ENCODE results near the gene RANBP17. TPM values are rescaled to one million over a fixed set of nuclear protein-coding genes. Genes with fewer than 3 reads are reported as not detected.
"Not testable (repeated sequence)": the region's sequence is repeated elsewhere in the genome, so short reads cannot be mapped to it uniquely, and the experiment has no call there.

Gene RANBP17
- total RNA-seq, 1 experiment from 2014 or later: 6.0 TPM

DNA sequence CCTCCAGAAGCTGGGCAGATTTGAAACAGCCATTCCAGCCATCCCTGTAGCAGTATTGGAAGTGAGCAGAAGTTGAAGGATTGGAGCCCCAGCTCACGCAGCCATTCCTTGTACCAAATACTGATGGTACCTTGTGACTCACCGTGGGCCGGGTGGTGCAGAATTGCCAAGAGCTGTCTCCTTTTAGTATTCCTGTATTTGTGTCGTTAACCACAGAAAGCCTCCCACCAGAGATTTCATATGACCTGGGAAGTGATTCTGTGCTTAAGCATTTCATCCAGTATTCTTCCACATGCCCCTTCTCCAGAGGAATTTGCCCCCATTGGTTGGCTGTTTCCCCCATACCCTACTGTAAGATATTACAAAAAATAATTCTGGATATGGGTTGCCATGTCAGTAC, 429.6 kb downstream of the RANBP17 start:
- intact Hi-C loops (cut with micrococcal nuclease): no loop called here
- no peaks in the 10 kb centered on the region for H3K9me3 ChIP-seq (ENCODE audit: low read length)
- H3K4me3 ChIP-seq (ENCODE audit: low read length): no peak overlapping the region
- H3K9ac ChIP-seq (ENCODE audit: low read length): no peak overlapping the region
- H3K27me3 ChIP-seq (ENCODE audit: low read length): no peaks in the 10 kb centered on the region
- ATAC-seq: no peak
- peaks cover 7% of the 10 kb centered on the region; the same call in 1 of the 2 replicates for H3K4me1 ChIP-seq (ENCODE audit: insufficient read depth, low read length)
- TF ChIP-seq EZH2phosphoT487 (IDR thresholded peaks at IDR 0.05; ENCODE audit: borderline replicate concordance, low read length): no peak
- TF ChIP-seq, protein P1, sequence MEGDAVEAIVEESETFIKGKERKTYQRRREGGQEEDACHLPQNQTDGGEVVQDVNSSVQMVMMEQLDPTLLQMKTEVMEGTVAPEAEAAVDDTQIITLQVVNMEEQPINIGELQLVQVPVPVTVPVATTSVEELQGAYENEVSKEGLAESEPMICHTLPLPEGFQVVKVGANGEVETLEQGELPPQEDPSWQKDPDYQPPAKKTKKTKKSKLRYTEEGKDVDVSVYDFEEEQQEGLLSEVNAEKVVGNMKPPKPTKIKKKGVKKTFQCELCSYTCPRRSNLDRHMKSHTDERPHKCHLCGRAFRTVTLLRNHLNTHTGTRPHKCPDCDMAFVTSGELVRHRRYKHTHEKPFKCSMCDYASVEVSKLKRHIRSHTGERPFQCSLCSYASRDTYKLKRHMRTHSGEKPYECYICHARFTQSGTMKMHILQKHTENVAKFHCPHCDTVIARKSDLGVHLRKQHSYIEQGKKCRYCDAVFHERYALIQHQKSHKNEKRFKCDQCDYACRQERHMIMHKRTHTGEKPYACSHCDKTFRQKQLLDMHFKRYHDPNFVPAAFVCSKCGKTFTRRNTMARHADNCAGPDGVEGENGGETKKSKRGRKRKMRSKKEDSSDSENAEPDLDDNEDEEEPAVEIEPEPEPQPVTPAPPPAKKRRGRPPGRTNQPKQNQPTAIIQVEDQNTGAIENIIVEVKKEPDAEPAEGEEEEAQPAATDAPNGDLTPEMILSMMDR (conservative IDR thresholded peaks at IDR 0.05; ENCODE audit: low read depth, low read length): no peak
- no peak for TF ChIP-seq EZH2 (IDR thresholded peaks at IDR 0.05; ENCODE audit: low read length, unreplicated experiment)
- no peak overlapping the region for H2AFZ ChIP-seq (ENCODE audit: low read length)
- no peaks in the 10 kb centered on the region for H4K20me1 ChIP-seq (ENCODE audit: low read length)
- no peak for DNase-seq
- POLR2A ChIA-PET (ENCODE audit: unreplicated experiment): no interaction called here
- H3K27ac ChIP-seq (ENCODE audit: low read length): no peak overlapping the region
- no peak overlapping the region for H3K4me2 ChIP-seq (ENCODE audit: low read length)
- H3F3A ChIP-seq (ENCODE audit: low read length, unreplicated experiment): no peaks in the 10 kb centered on the region
- no TSS peak for BruUV-seq (replicated peaks)
- H3K9me2 ChIP-seq (replicated peaks; ENCODE audit: low read length): no peaks in the 10 kb centered on the region
- H3K79me2 ChIP-seq (ENCODE audit: low read length): no peaks in the 10 kb centered on the region
- CTCF ChIA-PET: no interaction called here
- H3K36me3 ChIP-seq (ENCODE audit: low read depth, low read length): no peaks in the 10 kb centered on the region

DNA sequence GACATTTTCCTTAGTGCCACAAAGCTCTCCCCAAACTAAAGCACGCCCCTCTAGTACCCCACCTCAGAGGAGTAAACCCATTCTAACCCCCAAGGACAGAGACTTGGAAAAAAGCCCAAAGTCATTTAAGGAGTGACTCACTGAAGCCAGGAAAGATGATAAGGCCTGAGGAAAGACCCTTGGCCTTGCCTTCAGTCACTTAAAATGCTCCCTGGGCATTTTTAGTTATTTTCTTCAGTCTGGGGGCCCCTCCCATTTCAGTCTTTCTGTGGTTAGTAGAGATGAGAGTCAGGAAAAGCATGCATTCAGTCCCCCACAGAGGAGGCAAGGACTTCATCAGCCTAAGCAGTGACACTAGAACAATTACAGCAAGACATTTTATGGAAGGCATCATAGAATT, 433.5 kb downstream of the RANBP17 start:
- CTCF ChIA-PET: no interaction called here
- Histone ChIP-seq H3K9me2 (replicated peaks; ENCODE audit: low read length) (no peaks in the 10 kb centered on the region), H3K4me3 (ENCODE audit: low read length) (no peak overlapping the region), H3K9ac (ENCODE audit: low read length) (no peak overlapping the region), H3K27ac (ENCODE audit: low read length) (no peak overlapping the region), H3K79me2 (ENCODE audit: low read length) (no peaks in the 10 kb centered on the region), H4K20me1 (ENCODE audit: low read length) (no peaks in the 10 kb centered on the region), H3K27me3 (ENCODE audit: low read length) (no peaks in the 10 kb centered on the region), H3K4me2 (ENCODE audit: low read length) (no peak overlapping the region), H3K36me3 (ENCODE audit: low read depth, low read length) (no peaks in the 10 kb centered on the region), H3F3A (ENCODE audit: low read length, unreplicated experiment) (no peaks in the 10 kb centered on the region), H3K4me1 (ENCODE audit: insufficient read depth, low read length) (peaks cover 7% of the 10 kb centered on the region; the same call in 1 of the 2 replicates), H2AFZ (ENCODE audit: low read length) (no peak overlapping the region), H3K9me3 (ENCODE audit: low read length) (no peaks in the 10 kb centered on the region)
- TF ChIP-seq, protein P1 (conservative IDR thresholded peaks at IDR 0.05; ENCODE audit: low read depth, low read length): no peak
- no peak for TF ChIP-seq EZH2phosphoT487 (IDR thresholded peaks at IDR 0.05; ENCODE audit: borderline replicate concordance, low read length)
- no peak for TF ChIP-seq EZH2 (IDR thresholded peaks at IDR 0.05; ENCODE audit: low read length, unreplicated experiment)
- DNase-seq (peak; percentile 21), ATAC-seq (no peak)
- intact Hi-C loops (cut with micrococcal nuclease): no loop called here
- POLR2A ChIA-PET (ENCODE audit: unreplicated experiment): no interaction called here
- no TSS peak for BruUV-seq (replicated peaks)

DNA sequence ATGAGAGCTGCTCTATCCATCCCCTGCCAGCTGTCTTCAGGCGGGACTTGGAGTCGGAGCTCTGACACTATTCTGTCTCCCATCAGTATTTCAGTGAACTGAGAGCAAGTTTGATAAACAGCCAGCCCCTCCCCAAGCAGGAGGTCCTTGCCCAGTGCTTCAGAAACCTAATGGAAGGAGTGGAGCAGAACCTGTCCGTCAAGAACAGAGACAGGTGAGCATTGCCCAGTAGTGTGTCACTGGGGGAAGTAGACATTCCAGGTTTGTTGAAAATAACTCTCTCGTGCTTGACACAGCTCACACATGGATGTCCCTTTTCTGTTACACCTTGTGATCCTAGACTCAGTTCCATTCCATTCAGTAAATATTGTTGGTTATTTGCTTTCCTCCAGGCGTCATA, 434.0 kb downstream of the RANBP17 start:
- H3K27me3 ChIP-seq (ENCODE audit: low read length): no peaks in the 10 kb centered on the region
- H3K79me2 ChIP-seq (ENCODE audit: low read length): no peaks in the 10 kb centered on the region
- H2AFZ ChIP-seq (ENCODE audit: low read length): no peak overlapping the region
- no peaks in the 10 kb centered on the region for H4K20me1 ChIP-seq (ENCODE audit: low read length)
- H3K9me2 ChIP-seq (replicated peaks; ENCODE audit: low read length): no peaks in the 10 kb centered on the region
- ChIA-PET POLR2A (ENCODE audit: unreplicated experiment) (no interaction called here), CTCF (no interaction called here)
- H3K9ac ChIP-seq (ENCODE audit: low read length): no peak overlapping the region
- no peak for TF ChIP-seq EZH2phosphoT487 (IDR thresholded peaks at IDR 0.05; ENCODE audit: borderline replicate concordance, low read length)
- TF ChIP-seq, protein P1 (conservative IDR thresholded peaks at IDR 0.05; ENCODE audit: low read depth, low read length): no peak
- TF ChIP-seq EZH2 (IDR thresholded peaks at IDR 0.05; ENCODE audit: low read length, unreplicated experiment): no peak
- no TSS peak for BruUV-seq (replicated peaks)
- DNase-seq: peak; percentile 63
- H3K4me2 ChIP-seq (ENCODE audit: low read length): no peak overlapping the region
- H3K4me3 ChIP-seq (ENCODE audit: low read length): no peak overlapping the region
- H3K4me1 ChIP-seq (ENCODE audit: insufficient read depth, low read length): peaks cover 7% of the 10 kb centered on the region; the same call in 1 of the 2 replicates
- H3F3A ChIP-seq (ENCODE audit: low read length, unreplicated experiment): no peaks in the 10 kb centered on the region
- no peak overlapping the region for H3K27ac ChIP-seq (ENCODE audit: low read length)
- H3K9me3 ChIP-seq (ENCODE audit: low read length): no peaks in the 10 kb centered on the region
- peak; percentile 43 for ATAC-seq
- intact Hi-C loops (cut with micrococcal nuclease): no loop called here
- no peaks in the 10 kb centered on the region for H3K36me3 ChIP-seq (ENCODE audit: low read depth, low read length)

DNA sequence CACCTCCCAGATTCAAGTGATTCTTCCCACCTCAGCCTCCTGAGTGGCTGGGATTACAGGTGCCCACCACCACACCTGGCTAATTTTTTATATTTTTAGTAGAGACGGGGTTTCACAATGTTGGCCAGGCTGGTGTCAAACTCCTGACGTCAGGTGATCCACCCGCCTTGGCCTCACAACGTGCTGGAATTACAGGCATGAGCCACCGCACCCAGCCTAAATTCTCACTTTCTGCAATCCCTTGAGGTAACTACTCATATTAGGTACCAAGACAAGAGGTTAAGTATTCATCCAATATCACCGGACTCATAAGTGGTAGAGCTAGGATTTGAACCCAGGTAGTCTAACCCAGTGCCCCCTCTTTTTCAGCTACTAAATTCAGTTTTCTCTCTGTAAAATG, 436.1 kb downstream of the RANBP17 start:
- H3K4me3 ChIP-seq (ENCODE audit: low read length); H3K4me1 ChIP-seq (ENCODE audit: insufficient read depth, low read length); H3K4me2 ChIP-seq (ENCODE audit: low read length); H2AFZ ChIP-seq (ENCODE audit: low read length); H3K27ac ChIP-seq (ENCODE audit: low read length); H4K20me1 ChIP-seq (ENCODE audit: low read length); H3K9me2 ChIP-seq (replicated peaks; ENCODE audit: low read length); intact Hi-C loops (cut with micrococcal nuclease); H3F3A ChIP-seq (ENCODE audit: low read length, unreplicated experiment); ATAC-seq; H3K9ac ChIP-seq (ENCODE audit: low read length); H3K36me3 ChIP-seq (ENCODE audit: low read depth, low read length); CTCF ChIA-PET; DNase-seq; H3K79me2 ChIP-seq (ENCODE audit: low read length); H3K27me3 ChIP-seq (ENCODE audit: low read length); POLR2A ChIA-PET (ENCODE audit: unreplicated experiment); H3K9me3 ChIP-seq (ENCODE audit: low read length); BruUV-seq (replicated peaks): not testable (repeated sequence)
